Measurements from ENCODE around the gene KCND2.

KCND2 gene

DNA sequence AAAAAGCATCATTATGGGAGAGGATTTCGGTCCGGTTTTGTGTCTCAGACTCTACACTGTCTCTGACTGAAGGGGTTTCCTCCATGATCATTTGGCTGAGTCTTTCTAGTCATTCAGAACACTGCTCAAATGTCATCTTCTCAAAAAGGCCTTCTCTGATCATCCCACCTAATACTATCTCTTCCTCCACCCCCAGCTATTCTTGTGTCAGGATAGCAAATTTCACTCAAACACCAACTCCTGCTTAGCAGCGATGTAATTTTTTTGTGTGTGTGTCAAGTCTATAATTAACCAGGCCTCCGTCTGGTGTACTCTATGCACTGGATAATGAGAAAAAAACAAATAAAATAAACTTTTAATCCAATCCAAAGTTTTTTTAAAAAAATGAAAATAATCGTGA lies 200.4 kb downstream of the KCND2 start:
- no peaks in the 10 kb centered on the region for H3K4me1 ChIP-seq
- no peaks in the 10 kb centered on the region for H3K36me3 ChIP-seq
- H3K27ac ChIP-seq: no peak overlapping the region
- no peak overlapping the region for H3K4me3 ChIP-seq
- H3K4me2 ChIP-seq: no peak overlapping the region
- no peak for TF ChIP-seq Cebpa-rat (IDR thresholded peaks at IDR 0.05)
- H4K20me1 ChIP-seq: no peaks in the 10 kb centered on the region
- no peaks in the 10 kb centered on the region for H3K9me3 ChIP-seq
- H3K27me3 ChIP-seq: no peaks in the 10 kb centered on the region
- no peak overlapping the region for H3K9ac ChIP-seq

DNA sequence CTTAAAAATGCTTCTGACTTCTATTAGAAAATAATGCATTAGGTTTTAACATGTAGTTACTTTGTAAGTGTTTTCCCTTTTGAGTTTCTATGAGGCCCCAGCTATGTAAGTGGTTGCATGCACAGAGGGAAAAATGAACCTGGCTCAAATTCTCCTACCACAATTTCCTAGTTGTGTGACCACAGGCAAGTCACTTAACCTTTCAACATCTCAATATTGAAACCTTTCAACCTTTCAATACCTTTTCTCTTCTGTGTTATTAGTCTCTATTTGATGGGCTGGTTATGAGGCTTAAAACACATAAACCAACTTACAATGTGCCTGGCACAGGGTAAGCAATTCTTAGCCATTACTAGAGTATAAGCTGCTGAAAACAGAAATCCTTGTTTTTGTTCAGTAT lies 203.0 kb downstream of the KCND2 start:
- Histone ChIP-seq H3K9ac (no peak overlapping the region), H3K36me3 (no peaks in the 10 kb centered on the region), H4K20me1 (no peaks in the 10 kb centered on the region), H3K27me3 (no peaks in the 10 kb centered on the region), H3K4me2 (no peak overlapping the region), H3K9me3 (no peaks in the 10 kb centered on the region), H3K4me3 (no peak overlapping the region), H3K27ac (no peak overlapping the region), H3K4me1 (no peaks in the 10 kb centered on the region)
- no peak for TF ChIP-seq Cebpa-rat (IDR thresholded peaks at IDR 0.05)

DNA sequence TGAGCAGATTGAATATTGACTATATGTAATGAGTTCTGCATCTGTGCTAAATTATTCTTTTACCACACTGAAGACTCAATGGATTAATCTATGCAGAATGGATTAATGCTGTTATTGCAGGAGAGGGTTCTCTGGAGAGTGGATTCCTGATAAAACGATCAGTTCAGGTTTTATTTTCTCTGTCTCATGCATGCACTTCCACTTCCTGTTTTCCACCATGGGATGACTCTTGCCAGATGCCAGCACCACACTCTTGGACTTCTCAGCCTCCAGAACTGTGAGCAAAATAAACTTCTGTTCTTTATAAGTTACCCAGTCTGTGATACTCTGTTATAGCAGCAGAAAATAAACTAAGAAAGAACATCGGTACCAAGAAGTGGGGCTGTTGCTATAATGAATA lies 207.5 kb downstream of the KCND2 start:
- H3K9ac ChIP-seq: no peak overlapping the region
- H3K9me3 ChIP-seq: no peaks in the 10 kb centered on the region
- no peaks in the 10 kb centered on the region for H4K20me1 ChIP-seq
- no peak overlapping the region for H3K4me3 ChIP-seq
- no peaks in the 10 kb centered on the region for H3K36me3 ChIP-seq
- TF ChIP-seq Cebpa-rat (IDR thresholded peaks at IDR 0.05): no peak
- no peak overlapping the region for H3K4me2 ChIP-seq
- no peak overlapping the region for H3K27ac ChIP-seq
- H3K27me3 ChIP-seq: no peaks in the 10 kb centered on the region
- no peaks in the 10 kb centered on the region for H3K4me1 ChIP-seq

DNA sequence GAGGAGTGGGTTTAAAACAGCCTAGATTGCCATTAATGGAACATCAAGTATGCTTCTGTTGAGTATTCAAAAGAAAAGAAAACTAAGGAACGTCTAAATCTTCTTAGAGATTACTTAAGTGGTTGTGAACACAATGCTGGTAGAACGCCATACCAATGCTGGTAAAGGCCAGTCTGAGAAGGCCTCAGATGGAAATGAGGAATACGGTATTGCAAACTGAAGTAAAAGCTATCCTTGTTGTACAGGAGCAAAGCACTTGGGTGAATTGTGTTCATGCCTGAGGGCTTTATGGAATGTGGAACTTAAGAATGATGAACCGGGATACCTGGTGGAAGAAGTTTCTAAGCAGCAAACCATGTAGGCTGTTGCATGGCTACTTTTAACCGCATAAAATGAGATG lies 208.0 kb downstream of the KCND2 start:
- Histone ChIP-seq H3K27ac (no peak overlapping the region), H4K20me1 (no peaks in the 10 kb centered on the region), H3K4me1 (no peaks in the 10 kb centered on the region), H3K4me2 (no peak overlapping the region), H3K9me3 (no peaks in the 10 kb centered on the region), H3K36me3 (no peaks in the 10 kb centered on the region), H3K4me3 (no peak overlapping the region), H3K27me3 (no peaks in the 10 kb centered on the region), H3K9ac (no peak overlapping the region)
- no peak for TF ChIP-seq Cebpa-rat (IDR thresholded peaks at IDR 0.05)

DNA sequence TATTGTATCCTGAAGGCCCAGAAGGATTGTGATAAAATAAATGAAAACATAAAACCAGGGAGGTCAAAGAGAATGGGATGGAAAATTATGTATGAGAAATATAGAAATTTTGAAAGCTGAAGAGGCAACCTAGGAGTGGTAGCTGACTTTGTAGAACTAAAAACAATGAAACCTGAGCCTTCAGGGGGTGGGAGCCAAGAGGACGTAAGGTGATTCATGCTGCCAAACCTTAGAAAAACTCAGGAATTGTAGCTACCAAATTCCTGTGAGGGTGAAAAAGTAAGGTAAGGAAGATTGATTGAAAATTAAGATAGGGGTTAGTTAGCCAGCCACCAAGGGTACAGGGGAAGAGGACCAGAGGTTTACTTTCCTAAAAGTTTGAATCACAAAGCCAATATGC lies 213.2 kb downstream of the KCND2 start:
- Histone ChIP-seq H3K9me3 (no peaks in the 10 kb centered on the region), H3K4me3 (no peak overlapping the region), H3K4me2 (no peak overlapping the region), H3K4me1 (no peaks in the 10 kb centered on the region), H3K9ac (no peak overlapping the region), H3K27me3 (no peaks in the 10 kb centered on the region), H4K20me1 (no peaks in the 10 kb centered on the region), H3K27ac (no peak overlapping the region), H3K36me3 (no peaks in the 10 kb centered on the region)
- TF ChIP-seq Cebpa-rat (IDR thresholded peaks at IDR 0.05): no peak

DNA sequence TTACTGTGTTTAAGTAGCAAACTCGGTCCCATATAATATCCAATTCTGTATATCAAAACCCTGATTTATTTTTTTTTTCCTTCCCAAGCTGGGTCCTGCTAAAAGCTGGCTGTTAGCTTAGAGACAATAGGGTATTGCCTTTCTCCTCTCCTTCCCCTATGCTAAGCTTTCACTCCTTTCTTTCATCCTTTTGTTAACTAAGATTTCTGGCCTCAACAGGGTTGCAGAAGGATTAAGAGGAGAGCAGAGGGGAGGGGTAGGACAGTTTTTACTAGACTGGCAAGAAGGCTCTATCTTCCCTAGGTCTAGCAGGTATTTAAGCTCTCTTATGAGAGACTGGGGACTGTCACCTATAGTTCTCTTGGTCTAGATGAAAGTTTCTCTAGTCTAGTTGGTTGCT lies 229.2 kb downstream of the KCND2 start:
- Histone ChIP-seq H3K36me3 (no peaks in the 10 kb centered on the region), H3K4me3 (no peak overlapping the region), H3K27me3 (no peaks in the 10 kb centered on the region), H3K9ac (no peak overlapping the region), H3K9me3 (no peaks in the 10 kb centered on the region), H3K4me1 (no peaks in the 10 kb centered on the region), H3K27ac (no peak overlapping the region), H3K4me2 (no peak overlapping the region), H4K20me1 (no peaks in the 10 kb centered on the region)
- TF ChIP-seq Cebpa-rat (IDR thresholded peaks at IDR 0.05): no peak

DNA sequence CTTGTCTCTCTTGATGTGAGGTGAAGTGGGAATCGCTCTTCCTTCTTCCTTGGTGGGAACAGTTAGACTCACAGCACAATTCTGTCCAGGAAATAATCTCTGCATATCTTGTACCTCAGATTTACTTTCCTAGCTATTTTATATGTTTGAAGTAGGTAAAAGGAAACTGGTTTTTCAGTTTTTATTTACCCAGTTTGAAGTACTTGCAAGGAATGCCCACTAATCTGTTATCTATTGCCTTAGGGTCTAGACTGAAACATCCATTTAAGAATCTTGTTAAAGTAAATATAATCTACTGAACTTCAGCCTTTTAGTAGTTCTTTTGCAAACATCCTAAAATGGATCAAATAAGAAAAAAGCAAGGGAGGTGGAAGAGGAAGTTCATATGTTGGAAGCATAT lies 229.8 kb downstream of the KCND2 start:
- Histone ChIP-seq H3K4me3 (no peak overlapping the region), H3K9ac (no peak overlapping the region), H3K4me2 (no peak overlapping the region), H4K20me1 (no peaks in the 10 kb centered on the region), H3K36me3 (no peaks in the 10 kb centered on the region), H3K4me1 (no peaks in the 10 kb centered on the region), H3K27ac (no peak overlapping the region), H3K27me3 (no peaks in the 10 kb centered on the region), H3K9me3 (no peaks in the 10 kb centered on the region)
- TF ChIP-seq Cebpa-rat (IDR thresholded peaks at IDR 0.05): no peak

DNA sequence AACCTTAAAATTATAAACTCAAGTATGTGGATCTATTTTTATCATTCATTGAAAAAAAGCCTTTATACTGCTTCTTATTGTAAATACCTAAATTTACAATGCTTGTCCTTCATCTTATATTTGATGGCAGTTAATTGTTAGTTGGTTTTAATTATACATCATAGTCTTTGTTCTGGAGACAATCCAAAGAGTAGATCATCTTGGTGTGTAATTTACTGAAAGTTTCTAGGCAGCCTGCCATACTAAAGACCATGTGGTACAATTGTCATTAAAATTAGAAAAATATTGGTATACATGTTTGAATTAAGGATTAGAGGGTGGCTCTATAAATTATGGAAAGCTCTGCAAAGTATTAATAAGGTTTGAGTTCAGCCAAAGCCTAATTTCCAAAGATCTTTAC lies 231.4 kb downstream of the KCND2 start:
- TF ChIP-seq Cebpa-rat (IDR thresholded peaks at IDR 0.05): no peak
- H3K9me3 ChIP-seq: no peaks in the 10 kb centered on the region
- H3K4me1 ChIP-seq: no peaks in the 10 kb centered on the region
- H3K4me3 ChIP-seq: no peak overlapping the region
- no peak overlapping the region for H3K9ac ChIP-seq
- H3K27ac ChIP-seq: no peak overlapping the region
- H3K36me3 ChIP-seq: no peaks in the 10 kb centered on the region
- H4K20me1 ChIP-seq: no peaks in the 10 kb centered on the region
- no peaks in the 10 kb centered on the region for H3K27me3 ChIP-seq
- H3K4me2 ChIP-seq: no peak overlapping the region

DNA sequence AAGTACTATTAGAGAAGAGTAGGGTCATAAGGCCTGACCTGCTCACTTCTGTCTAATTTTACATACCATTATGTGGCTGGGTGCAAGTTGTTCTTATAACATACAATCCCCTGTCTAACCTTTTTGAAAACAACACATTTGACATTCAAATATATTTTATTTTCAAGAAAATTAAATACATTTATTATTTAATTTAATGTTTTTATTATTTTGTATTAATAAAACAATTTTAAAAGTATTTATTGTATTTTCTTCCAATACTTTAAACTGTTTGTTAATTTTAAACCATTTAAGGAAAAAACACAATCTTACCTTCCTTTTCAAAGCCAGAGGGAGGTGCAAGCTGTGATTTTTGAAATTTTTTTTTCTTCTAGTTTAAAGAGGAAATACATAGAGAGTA lies 232.8 kb downstream of the KCND2 start:
- no peaks in the 10 kb centered on the region for H4K20me1 ChIP-seq
- no peaks in the 10 kb centered on the region for H3K27me3 ChIP-seq
- no peaks in the 10 kb centered on the region for H3K36me3 ChIP-seq
- no peak overlapping the region for H3K27ac ChIP-seq
- no peak overlapping the region for H3K4me2 ChIP-seq
- no peak for TF ChIP-seq Cebpa-rat (IDR thresholded peaks at IDR 0.05)
- H3K4me3 ChIP-seq: no peak overlapping the region
- no peaks in the 10 kb centered on the region for H3K4me1 ChIP-seq
- no peak overlapping the region for H3K9ac ChIP-seq
- no peaks in the 10 kb centered on the region for H3K9me3 ChIP-seq

DNA sequence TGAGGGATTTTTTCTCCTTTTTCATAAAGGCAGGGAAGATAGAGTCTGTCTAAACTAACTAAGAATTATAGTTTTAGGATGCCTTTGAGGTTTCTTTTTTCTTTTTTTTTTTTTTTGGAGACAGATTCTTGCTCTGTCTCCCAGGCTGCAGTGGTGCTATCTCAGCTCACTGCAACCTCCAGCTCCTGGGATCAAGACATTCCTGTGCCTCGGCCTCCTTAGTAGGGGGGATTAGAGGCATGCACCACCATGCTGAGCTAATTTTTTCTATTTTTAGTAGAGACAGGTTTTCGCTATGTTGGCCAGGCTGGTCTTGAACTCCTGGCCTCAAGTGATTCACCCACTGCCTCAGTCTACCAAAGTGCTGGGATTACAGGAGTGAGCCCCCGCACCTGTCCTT lies 239.7 kb downstream of the KCND2 start:
- no peak overlapping the region for H3K9ac ChIP-seq
- H3K36me3 ChIP-seq: no peaks in the 10 kb centered on the region
- no peak overlapping the region for H3K4me3 ChIP-seq
- no peaks in the 10 kb centered on the region for H3K27me3 ChIP-seq
- TF ChIP-seq Cebpa-rat (IDR thresholded peaks at IDR 0.05): no peak
- no peaks in the 10 kb centered on the region for H3K4me1 ChIP-seq
- no peak overlapping the region for H3K4me2 ChIP-seq
- no peak overlapping the region for H3K27ac ChIP-seq
- H3K9me3 ChIP-seq: no peaks in the 10 kb centered on the region
- H4K20me1 ChIP-seq: no peaks in the 10 kb centered on the region

DNA sequence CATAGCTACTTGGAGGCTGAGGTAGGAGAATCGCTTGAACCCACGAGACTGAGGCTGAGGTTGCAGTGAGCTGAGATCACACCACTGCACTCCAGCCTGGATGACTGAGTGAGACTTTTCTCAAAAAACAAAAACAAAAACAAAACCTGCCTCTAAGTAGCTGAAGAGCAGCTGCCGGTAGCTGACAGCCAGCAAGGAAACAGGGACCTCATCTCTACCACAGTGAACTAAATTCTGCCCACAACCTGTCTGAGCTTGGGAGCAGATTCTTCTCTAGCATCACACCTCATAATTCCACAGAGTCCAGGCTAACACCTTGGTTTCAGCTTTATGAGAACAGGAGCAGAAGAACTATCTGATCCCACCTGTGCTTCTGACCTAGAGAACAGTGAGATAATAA lies 246.2 kb downstream of the KCND2 start:
- H3K9me3 ChIP-seq: no peaks in the 10 kb centered on the region
- no peaks in the 10 kb centered on the region for H4K20me1 ChIP-seq
- TF ChIP-seq Cebpa-rat (IDR thresholded peaks at IDR 0.05): no peak

More for the DNA sequence above, 246.2 kb downstream of the KCND2 start:
- no peak overlapping the region for H3K27ac ChIP-seq
- H3K27me3 ChIP-seq: no peaks in the 10 kb centered on the region
- H3K4me1 ChIP-seq: no peaks in the 10 kb centered on the region
- no peak overlapping the region for H3K4me3 ChIP-seq
- H3K36me3 ChIP-seq: no peaks in the 10 kb centered on the region
- H3K9ac ChIP-seq: no peak overlapping the region
- no peak overlapping the region for H3K4me2 ChIP-seq
